ENCODE measurements around the gene EZR. TPM values are rescaled to one million over a fixed set of nuclear protein-coding genes. Genes with fewer than 3 reads are reported as not detected.
A peak's percentile ranks its signal among the peaks of the same experiment; 100 is the strongest.

Gene EZR
- total and polyA plus RNA-seq, 10 of the 15 experiments (the other 5 are each of a cell fraction or from before 2014, with no cell fraction given), result 79.1 to 282 (median 161) TPM

DNA sequence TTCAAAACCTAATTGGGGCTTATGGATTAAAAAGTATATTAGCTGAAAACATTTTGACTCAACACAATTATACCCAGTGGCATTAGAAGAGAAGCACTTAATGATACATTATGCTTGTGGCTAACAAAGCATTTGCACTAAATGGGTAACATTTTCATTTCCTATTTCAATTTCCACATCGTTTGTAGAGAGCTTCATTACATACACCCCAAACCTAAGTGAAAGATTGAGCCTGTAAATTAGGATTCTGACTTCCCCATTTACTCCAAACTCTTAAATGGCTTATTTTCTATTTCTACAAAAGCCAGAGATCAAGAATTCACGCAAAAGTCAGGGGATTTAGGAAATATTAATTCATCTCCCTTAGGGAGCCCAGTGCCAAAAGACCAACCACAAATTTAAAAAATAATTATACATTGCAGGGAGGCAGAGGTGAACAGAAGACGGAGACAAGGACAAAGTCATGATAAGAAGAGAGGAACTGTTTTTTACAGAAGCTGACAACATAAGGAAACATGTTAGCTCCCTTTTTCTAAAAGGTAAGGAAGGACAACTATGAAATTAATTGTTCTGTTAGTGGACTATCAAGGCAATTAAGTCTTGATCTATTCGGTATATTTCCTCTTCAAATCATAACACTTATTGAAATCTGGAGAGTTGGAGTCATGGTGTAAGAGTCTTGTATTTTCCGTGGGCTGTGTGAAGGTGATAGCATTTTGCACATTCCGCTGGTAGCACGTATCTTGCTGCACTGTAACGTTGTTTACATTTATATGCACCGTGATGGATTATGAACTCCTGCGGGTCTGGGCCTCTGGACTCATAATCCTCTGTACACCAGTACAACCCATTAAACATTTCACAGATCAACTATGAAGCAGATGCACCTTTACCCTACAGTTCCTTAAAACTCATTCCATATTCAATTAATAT is 24.8 kb upstream of the EZR start:
- Histone ChIP-seq H3K9ac (ENCODE audit: control insufficient read depth, insufficient read depth, low read length) (no peak overlapping the region), H3K27me3 (replicated peaks in 1 of 2; ENCODE audit: control insufficient read depth in 2 of 2, insufficient read depth in 2 of 2, low read length in 1 of 2) (no peaks in the 10 kb centered on the region; a peak in 1 of 4 replicates), H3K4me1 (ENCODE audit: control insufficient read depth, insufficient read depth, low read length) (no peaks in the 10 kb centered on the region), H4K20me1 (ENCODE audit: control insufficient read depth, insufficient read depth) (no peaks in the 10 kb centered on the region), H3K4me2 (ENCODE audit: control insufficient read depth, insufficient read depth) (no peak overlapping the region), H3K36me3 (ENCODE audit: control insufficient read depth in 2 of 2, insufficient read depth in 2 of 2, low read length in 1 of 2) (no peaks in the 10 kb centered on the region), H3K4me3 (no peak overlapping the region), H3K79me2 (ENCODE audit: control insufficient read depth, insufficient read depth, low read length) (no peaks in the 10 kb centered on the region), H2AFZ (ENCODE audit: control insufficient read depth, low read depth, low read length) (no peak overlapping the region), H3K27ac (ENCODE audit: control insufficient read depth, insufficient read depth) (no peak overlapping the region), H3K9me3 (replicated peaks; ENCODE audit: control insufficient read depth, insufficient read depth, low read length) (no peaks in the 10 kb centered on the region)
- FAIRE-seq (no peak), DNase-seq (ENCODE audit: low read depth, low spot score) (no peak), ATAC-seq (peak; percentile 26)
- intact Hi-C loops (cut with micrococcal nuclease; ENCODE audit: unreplicated experiment), result no loop called here
- no TSS peak for BruUV-seq (replicated peaks)
- TF ChIP-seq MTA2 (IDR thresholded peaks at IDR 0.05; ENCODE audit: low read depth), result peak; percentile 47; the same call in 1 of the 2 replicates
- no peak for TF ChIP-seq ESRRA (IDR thresholded peaks at IDR 0.05; ENCODE audit: low read length)
- POLR2A ChIA-PET, result interaction anchor here (1.0 to 1.6 kb wide), 2 partner anchors 10 to 11 kb away, joined by 3 to 4 read pairs; no protein-coding TSS in a partner anchor
- RAD21 ChIA-PET (ENCODE audit: unreplicated experiment), result interaction anchor here (0.7 to 0.9 kb wide), 3 partner anchors 16 to 25 kb away, joined by 3 read pairs; no protein-coding TSS in a partner anchor
- 68% methylated on average over 10 of the region's 10 CpGs for WGBS (ENCODE audit: insufficient coverage, insufficient replicate concordance, low lambda C conversion rate, missing lambda C conversion rate)
- CTCF ChIA-PET, result interaction anchor here (0.6 to 1.5 kb wide), 3 partner anchors 12 to 127 kb away, joined by 3 to 4 read pairs (median 3); no protein-coding TSS in a partner anchor
- SMC1A ChIA-PET (ENCODE audit: uncharacterized antibody, unreplicated experiment), result interaction anchor here (1.2 to 2.4 kb wide), 4 partner anchors 8 to 126 kb away, joined by 3 to 9 read pairs (median 4); no protein-coding TSS in a partner anchor
- in situ Hi-C loops (cut with MboI), result no loop called here

DNA sequence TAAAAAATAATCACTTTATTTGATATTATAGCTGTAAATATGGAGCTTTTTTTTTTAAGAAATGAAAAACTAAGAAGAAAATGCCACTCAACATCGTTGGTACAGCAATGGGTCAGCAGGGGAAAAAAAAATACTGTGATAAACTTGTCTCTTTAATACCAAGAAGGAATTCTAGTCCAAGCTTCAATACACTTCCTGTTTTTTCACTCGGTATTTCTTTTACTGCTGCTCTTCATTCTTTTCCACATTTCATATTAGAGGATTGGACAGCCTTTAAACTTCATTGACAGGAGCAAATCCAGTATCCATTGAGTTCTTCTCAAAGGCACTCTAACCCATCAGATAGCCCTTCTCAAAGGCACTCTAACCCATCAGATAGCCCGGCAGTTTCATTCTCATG is 22.2 kb upstream of the EZR start:
- H3K4me3 ChIP-seq, result no peak overlapping the region
- H3K4me2 ChIP-seq (ENCODE audit: control insufficient read depth, insufficient read depth), result no peak overlapping the region
- SMC1A ChIA-PET (ENCODE audit: uncharacterized antibody, unreplicated experiment), result interaction anchor here (0.6 to 1.7 kb wide), 4 partner anchors 8 to 18 kb away, joined by 3 to 7 read pairs (median 4); no protein-coding TSS in a partner anchor
- no peak overlapping the region for H3K27ac ChIP-seq (ENCODE audit: control insufficient read depth, insufficient read depth)
- RAD21 ChIA-PET (ENCODE audit: unreplicated experiment), result no interaction called here
- in situ Hi-C loops (cut with MboI), result no loop called here
- CTCF ChIA-PET, result no interaction called here
- no peak overlapping the region for H3K9ac ChIP-seq (ENCODE audit: control insufficient read depth, insufficient read depth, low read length)
- intact Hi-C loops (cut with micrococcal nuclease; ENCODE audit: unreplicated experiment), result no loop called here
- H4K20me1 ChIP-seq (ENCODE audit: control insufficient read depth, insufficient read depth), result no peaks in the 10 kb centered on the region
- H3K79me2 ChIP-seq (ENCODE audit: control insufficient read depth, insufficient read depth, low read length), result no peaks in the 10 kb centered on the region
- FAIRE-seq (no peak), ATAC-seq (no peak), DNase-seq (ENCODE audit: low read depth, low spot score) (no peak)
- no TSS peak for BruUV-seq (replicated peaks)
- H2AFZ ChIP-seq (ENCODE audit: control insufficient read depth, low read depth, low read length), result no peak overlapping the region
- H3K9me3 ChIP-seq (replicated peaks; ENCODE audit: control insufficient read depth, insufficient read depth, low read length), result no peaks in the 10 kb centered on the region
- POLR2A ChIA-PET, result no interaction called here
- H3K27me3 ChIP-seq (replicated peaks in 1 of 2; ENCODE audit: control insufficient read depth in 2 of 2, insufficient read depth in 2 of 2, low read length in 1 of 2), result no peaks in the 10 kb centered on the region; a peak in 1 of 4 replicates
- TF ChIP-seq, protein P1, sequence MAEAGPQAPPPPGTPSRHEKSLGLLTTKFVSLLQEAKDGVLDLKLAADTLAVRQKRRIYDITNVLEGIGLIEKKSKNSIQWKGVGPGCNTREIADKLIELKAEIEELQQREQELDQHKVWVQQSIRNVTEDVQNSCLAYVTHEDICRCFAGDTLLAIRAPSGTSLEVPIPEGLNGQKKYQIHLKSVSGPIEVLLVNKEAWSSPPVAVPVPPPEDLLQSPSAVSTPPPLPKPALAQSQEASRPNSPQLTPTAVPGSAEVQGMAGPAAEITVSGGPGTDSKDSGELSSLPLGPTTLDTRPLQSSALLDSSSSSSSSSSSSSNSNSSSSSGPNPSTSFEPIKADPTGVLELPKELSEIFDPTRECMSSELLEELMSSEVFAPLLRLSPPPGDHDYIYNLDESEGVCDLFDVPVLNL (IDR thresholded peaks at IDR 0.05; ENCODE audit: low read depth, low read length), result no peak
- TF ChIP-seq, protein P2, sequence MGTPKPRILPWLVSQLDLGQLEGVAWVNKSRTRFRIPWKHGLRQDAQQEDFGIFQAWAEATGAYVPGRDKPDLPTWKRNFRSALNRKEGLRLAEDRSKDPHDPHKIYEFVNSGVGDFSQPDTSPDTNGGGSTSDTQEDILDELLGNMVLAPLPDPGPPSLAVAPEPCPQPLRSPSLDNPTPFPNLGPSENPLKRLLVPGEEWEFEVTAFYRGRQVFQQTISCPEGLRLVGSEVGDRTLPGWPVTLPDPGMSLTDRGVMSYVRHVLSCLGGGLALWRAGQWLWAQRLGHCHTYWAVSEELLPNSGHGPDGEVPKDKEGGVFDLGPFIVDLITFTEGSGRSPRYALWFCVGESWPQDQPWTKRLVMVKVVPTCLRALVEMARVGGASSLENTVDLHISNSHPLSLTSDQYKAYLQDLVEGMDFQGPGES (IDR thresholded peaks at IDR 0.05), result no peak
- peak; percentile 25; the same call in 1 of the 2 replicates for TF ChIP-seq SPI1 (IDR thresholded peaks at IDR 0.05; ENCODE audit: borderline replicate concordance, insufficient read depth, low read depth, low read length)
- 29% methylated on average over 3 of the region's 3 CpGs for WGBS (ENCODE audit: insufficient coverage, insufficient replicate concordance, low lambda C conversion rate, missing lambda C conversion rate)
- no peaks in the 10 kb centered on the region for H3K36me3 ChIP-seq (ENCODE audit: control insufficient read depth in 2 of 2, insufficient read depth in 2 of 2, low read length in 1 of 2)
- H3K4me1 ChIP-seq (ENCODE audit: control insufficient read depth, insufficient read depth, low read length), result no peaks in the 10 kb centered on the region; the same call in 1 of the 2 replicates
